RCC 7860 (cell line): ENCODE results near the gene MPND.

Experiments
- DNase-seq: peaks from one replicate; pipeline ENCODE4 v3.0.0-alpha.2; 2015; ENCODE audit warnings: low spot score
- FAIRE-seq: peaks from 2 replicates; lab custom pipeline; 2012; peaks lifted over from hg19 to GRCh38; lab: Jason Lieb, UNC

MPND gene, protein sequence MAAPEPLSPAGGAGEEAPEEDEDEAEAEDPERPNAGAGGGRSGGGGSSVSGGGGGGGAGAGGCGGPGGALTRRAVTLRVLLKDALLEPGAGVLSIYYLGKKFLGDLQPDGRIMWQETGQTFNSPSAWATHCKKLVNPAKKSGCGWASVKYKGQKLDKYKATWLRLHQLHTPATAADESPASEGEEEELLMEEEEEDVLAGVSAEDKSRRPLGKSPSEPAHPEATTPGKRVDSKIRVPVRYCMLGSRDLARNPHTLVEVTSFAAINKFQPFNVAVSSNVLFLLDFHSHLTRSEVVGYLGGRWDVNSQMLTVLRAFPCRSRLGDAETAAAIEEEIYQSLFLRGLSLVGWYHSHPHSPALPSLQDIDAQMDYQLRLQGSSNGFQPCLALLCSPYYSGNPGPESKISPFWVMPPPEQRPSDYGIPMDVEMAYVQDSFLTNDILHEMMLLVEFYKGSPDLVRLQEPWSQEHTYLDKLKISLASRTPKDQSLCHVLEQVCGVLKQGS

GRCh38 chr19:4343370-4344307, at the start of gene MPND:
Gene MPND, plus strand, starts transcription at chr19:4343562. Its CDS starts 32 bp downstream, at chr19:4343594.
- DNase-seq (peak; percentile 52), FAIRE-seq (no peak)

DNA sequence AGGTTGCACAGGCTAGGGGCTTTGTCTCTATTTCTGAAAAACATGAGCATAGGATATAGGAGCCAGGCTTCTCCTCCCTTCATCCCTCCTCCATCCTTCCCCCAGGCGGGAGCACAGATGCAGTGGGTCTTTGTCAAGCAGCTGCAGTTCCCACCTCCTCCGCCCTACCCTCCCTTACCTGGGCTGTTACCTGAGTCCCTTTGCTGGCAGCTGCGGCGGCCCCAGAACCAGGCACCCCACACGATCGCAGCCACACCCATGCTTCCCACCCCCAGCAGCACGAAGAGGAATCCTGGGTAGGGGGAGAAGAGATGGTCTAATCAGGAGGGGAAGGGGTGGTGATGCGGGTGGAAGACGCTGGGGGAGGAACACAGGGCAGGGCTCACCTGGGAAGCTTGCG, 49.0 kb upstream of the MPND start:
- DNase-seq (no peak), FAIRE-seq (no peak)

GRCh38 chr19:4295972-4296771, 47.2 kb upstream of the MPND start:
- DNase-seq = no peak
- FAIRE-seq = no peak

DNA sequence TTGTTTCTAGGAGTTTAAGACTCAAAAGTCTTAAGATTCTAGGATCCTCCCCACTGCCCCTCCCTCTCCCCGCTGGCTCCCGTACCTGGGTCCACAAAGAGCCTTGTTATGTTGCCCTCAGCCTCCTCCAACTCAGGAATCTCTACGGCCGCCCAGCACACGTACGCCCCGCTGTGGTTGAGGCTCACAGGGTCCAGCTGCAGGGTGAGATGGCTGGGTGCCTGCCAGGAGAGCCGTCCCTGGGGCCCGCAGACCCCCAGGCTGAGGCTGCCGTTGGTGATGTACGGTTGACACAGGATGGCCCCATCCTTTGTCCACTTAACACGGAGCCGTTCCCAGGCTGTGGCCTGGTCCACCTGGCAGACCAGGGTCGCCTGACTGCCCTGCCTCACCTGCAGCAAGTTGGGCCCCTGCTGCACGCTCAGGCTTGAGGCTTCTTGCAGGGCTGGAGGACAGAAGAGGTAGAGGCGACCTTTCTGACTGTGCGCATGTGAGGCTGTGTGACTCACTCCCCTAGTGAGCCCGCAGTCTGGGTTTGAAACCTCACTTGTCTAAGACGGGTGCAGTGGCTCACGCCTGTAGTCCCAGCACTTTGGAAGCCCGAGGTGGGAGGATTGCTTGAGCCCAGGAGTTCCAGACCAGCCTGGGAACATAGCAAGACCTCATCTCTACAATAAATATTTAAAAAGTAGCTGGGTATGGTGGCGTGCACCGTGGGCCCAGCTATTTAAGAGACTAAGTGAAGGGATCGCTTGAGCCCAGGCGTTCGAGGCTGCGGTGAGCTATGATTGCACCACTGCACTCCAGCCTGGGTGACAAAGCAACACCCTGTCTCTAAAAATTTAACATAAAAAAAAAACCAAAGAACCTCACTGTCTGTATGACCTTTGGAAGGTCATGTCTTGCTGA, 45.2 kb upstream of the MPND start:
- FAIRE-seq (no peak), DNase-seq (no peak)

DNA sequence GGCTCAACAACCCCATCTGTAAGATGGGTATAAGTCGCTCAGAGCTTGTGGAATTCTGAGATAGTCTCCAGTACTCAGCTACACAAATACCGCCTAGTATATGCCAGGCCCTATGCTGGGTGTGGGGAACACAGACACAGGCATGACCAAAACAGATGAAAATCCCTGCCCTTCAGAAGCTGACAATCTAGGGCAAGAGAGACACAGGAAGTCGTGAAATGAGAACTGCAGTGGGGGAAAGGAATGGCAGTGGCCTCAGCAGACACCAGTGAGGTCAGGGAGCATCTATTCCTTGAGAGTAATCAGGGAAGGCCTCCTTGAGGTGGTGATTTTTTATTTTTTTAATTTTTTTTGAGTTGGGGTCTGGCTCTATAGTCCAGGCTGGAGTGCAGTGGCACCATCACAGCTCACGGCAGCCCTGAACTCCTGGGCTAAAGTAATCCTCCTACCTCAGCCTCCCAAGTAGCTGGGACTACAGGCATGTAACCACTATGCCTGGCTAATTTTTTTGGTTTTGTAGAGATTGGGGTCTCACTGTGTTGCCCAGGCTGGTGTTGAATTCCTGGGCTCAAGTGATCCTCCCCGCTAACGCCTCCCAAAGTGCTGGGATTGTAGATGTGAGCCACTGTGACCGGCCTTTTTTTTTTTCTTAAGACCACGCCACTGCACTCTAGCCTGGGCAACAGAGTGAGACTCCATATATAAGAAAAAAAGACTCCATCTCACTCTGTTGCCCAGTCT, 44.4 kb upstream of the MPND start:
- FAIRE-seq = no peak

GRCh38 chr19:4300589-4300988, 42.8 kb upstream of the MPND start:
- DNase-seq (no peak), FAIRE-seq (no peak)

More for the DNA sequence above, 44.4 kb upstream of the MPND start:
- DNase-seq = no peak

DNA sequence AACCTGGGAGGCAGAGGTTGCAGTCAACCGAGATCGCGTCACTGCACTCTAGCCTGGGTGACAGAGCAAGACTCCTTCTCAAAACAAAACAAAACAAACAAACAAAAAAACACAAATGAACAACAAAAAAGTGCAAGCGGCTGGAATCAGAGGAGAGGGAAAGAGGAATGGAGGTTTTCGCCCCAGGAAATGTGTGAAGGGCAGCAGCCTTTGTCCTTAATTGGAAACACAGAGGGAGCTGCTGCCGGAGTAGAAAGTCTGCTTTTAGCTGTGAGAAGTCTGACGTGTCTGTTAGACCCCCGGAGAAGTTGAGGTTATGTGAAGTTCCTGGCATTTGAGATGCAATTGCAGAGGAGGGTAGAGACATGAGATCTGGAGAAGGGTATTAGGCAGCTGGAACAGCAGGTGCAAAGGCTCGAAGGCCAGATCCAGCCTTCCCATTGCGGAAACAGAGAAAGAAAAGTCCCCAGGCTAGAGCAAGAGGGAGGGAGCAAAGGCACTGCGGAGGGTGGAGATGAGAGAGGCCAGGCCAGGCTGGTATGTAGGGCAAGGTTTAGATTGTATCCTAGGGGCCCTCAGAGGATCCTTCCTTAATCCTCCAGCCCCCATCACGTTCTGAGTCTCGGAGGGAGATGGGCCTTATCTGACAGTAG, 41.6 kb upstream of the MPND start:
- DNase-seq (no peak), FAIRE-seq (no peak)

GRCh38 chr19:4302243-4302640, 41.1 kb upstream of the MPND start, which contains the start of gene TMIGD2:
Gene TMIGD2, minus strand, starts transcription at chr19:4302389. Its CDS starts 4 bp downstream, at chr19:4302385.
- FAIRE-seq = no peak
- no peak for DNase-seq

- DNase-seq = no peak
- FAIRE-seq = no peak
Observed at GRCh38 chr19:4303819-4304537, 39.4 kb upstream of the MPND start.

GRCh38 chr19:4304538-4305256, 38.7 kb upstream of the MPND start, which contains the start of gene FSD1:
Gene FSD1, plus strand, starts transcription at chr19:4304598. Its CDS starts 149 bp downstream, at chr19:4304747.
- FAIRE-seq (no peak), DNase-seq (no peak)

GRCh38 chr19:4305257-4305612, 38.1 kb upstream of the MPND start:
- no peak for FAIRE-seq

GRCh38 chr19:4305659-4306058, 37.7 kb upstream of the MPND start:
- FAIRE-seq (no peak), DNase-seq (no peak)

More at GRCh38 chr19:4305257-4305612, 38.1 kb upstream of the MPND start:
- DNase-seq = no peak

GRCh38 chr19:4310247-4311121, 32.9 kb upstream of the MPND start:
- FAIRE-seq (no peak), DNase-seq (no peak)

- no peak for DNase-seq
- no peak for FAIRE-seq
Observed at GRCh38 chr19:4313847-4314490, 29.4 kb upstream of the MPND start.

DNA sequence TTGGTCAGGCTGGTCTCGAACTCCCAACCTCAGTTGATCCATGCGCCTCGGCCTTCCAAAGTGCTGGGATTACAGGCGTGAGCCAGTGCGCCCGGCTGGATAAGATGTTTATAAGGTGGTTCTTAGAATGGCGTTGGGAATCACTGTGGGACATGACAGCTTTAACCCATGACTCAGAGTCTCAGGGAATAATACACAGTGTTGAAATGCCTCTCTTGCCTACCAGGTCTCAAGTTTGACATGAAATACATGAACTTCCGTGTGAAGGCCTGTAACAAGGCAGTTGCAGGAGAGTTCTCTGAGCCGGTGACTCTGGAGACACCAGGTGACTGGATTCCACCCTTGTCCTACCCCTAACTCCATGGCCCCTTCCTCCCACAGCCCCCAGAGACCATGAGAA, 26.4 kb upstream of the MPND start:
- FAIRE-seq = no peak

DNA sequence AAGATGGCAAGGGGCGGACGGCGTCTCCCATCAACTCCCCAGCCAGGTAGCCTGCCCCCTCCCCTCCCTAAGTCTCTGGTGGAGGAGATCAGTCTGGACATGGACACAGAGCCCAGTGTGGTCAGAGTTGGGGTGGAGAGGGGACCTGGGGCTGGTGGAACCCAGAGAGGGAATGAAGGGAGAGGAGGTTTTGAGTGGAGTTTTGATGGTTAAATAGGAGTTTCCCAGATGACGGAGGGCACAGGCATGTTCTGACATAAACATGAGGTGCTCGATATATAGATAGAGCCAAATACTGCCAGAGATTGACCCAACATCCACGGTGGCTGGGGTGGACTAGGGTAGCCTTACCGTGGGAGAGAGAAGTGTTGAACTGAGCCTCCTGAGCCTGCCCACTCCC, 24.9 kb upstream of the MPND start:
- DNase-seq (no peak), FAIRE-seq (no peak)

More for the DNA sequence above, 26.4 kb upstream of the MPND start:
- DNase-seq = no peak
